B cell (primary cell): ENCODE measurements around the gene PDZRN3.

Experiments
- CTCF ChIP-seq: fragments of 200-600 bp; IDR thresholded peaks from one replicate; pipeline ENCODE4 v1.8.0; 2022; ENCODE audit warnings: antibody characterized with exemption, mild to moderate bottlenecking
- EZH2 ChIP-seq: IDR thresholded peaks from 2 replicates; pipeline ENCODE4 v1.6.1; 2012; ENCODE audit warnings: borderline replicate concordance, low read depth, mild to moderate bottlenecking, moderate library complexity, low read length; ENCODE audit not compliant: insufficient read depth, poor library complexity, severe bottlenecking

DNA sequence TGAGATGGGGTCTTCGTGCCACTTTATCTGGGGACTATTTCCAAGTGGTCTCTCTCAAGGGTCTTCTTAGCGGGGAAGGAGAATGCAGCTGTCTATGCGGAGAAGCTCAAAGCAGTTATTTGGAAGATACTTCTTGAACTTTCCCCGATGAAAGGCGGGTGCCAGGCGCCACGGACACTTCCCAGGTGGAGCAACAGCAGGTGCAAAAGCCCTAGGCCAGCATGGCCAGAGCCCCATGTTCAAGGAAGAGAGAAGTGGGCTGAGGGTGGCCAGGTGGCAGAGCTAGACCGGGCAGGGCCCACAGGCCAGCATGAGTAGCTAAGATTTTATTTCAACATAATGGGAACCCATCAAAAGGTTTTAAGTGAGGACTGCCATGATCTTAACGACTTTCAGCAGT, 232.8 kb downstream of the PDZRN3 start:
- TF ChIP-seq CTCF (no peak), EZH2 (no peak)
